ENCODE measurements around the gene WWOX.

WWOX gene

GRCh38 chr16:78783570-78784079 is 684.2 kb downstream of the WWOX start:
- Histone ChIP-seq H3K4me3 (no peak overlapping the region), H3K27ac (no peak overlapping the region), H3K27me3 (no peaks in the 10 kb centered on the region), H3K36me3 (no peaks in the 10 kb centered on the region), H3K4me1 (no peaks in the 10 kb centered on the region), H3K9me3 (no peaks in the 10 kb centered on the region)
- DNase-seq, result no peak
- intact Hi-C loops (cut with DNase I; ENCODE audit: low total_unique reads), result loop anchor here (5.0 kb wide), 1 partner anchor 896 kb away; no protein-coding TSS in a partner anchor
- TF ChIP-seq CTCF (IDR thresholded peaks at IDR 0.05), result no peak

DNA sequence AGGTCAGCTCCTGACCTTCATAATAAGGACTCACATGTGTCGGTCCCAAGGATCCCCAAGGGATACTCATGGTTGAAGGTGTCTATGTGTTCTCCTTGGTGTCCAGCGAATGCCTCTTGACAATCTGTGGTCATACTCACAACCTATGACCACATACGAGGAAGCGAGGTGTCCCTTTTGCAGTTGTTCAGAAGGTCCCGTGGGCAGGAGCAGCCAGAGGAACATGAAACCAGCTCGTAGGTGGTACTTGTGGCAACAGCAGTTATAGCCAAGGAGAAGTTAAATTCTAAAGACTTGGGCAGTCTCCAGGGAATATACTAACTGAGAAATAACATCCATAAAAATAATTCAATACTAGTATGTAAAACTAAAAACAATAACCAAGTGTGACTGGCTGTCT is 685.3 kb downstream of the WWOX start:
- H3K9me3 ChIP-seq, result no peaks in the 10 kb centered on the region
- no peaks in the 10 kb centered on the region for H3K4me1 ChIP-seq
- no peaks in the 10 kb centered on the region for H3K27me3 ChIP-seq
- no peak for TF ChIP-seq CTCF (IDR thresholded peaks at IDR 0.05)
- no peaks in the 10 kb centered on the region for H3K36me3 ChIP-seq
- no peak overlapping the region for H3K27ac ChIP-seq
- H3K4me3 ChIP-seq, result no peak overlapping the region
- no peak for DNase-seq
- intact Hi-C loops (cut with DNase I; ENCODE audit: low total_unique reads), result loop anchor here (5.0 kb wide), 1 partner anchor 897 kb away; no protein-coding TSS in a partner anchor

- Histone ChIP-seq H3K9me3 (no peaks in the 10 kb centered on the region), H3K36me3 (no peaks in the 10 kb centered on the region), H3K4me1 (no peaks in the 10 kb centered on the region), H3K27ac (no peak overlapping the region), H3K27me3 (no peaks in the 10 kb centered on the region), H3K4me3 (no peak overlapping the region)
- no peak for TF ChIP-seq CTCF (IDR thresholded peaks at IDR 0.05)
- no peak for DNase-seq
- intact Hi-C loops (cut with DNase I; ENCODE audit: low total_unique reads), result no loop called here
Observed at GRCh38 chr16:78785218-78785617, 685.8 kb downstream of the WWOX start.

DNA sequence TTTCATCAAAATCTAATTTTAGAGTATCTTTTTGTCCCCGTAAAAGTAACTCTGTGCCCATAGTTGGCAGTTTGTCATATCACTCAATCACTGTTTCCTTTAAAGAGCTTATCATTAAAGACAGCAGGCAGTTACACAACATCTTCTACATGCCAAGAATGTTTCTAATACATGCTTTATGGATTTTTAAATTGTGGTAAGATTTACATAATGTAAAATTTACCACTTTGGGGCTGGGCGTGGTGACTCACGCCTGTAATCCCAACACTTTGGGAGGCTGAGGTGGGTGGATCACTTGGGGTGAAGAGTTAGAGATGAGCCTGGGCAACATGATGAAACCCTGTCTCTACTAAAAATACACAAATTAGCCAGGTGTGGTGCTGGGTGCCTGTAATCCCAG is 687.2 kb downstream of the WWOX start:
- Histone ChIP-seq H3K4me1 (no peaks in the 10 kb centered on the region), H3K27me3 (no peaks in the 10 kb centered on the region), H3K4me3 (no peak overlapping the region), H3K36me3 (no peaks in the 10 kb centered on the region), H3K9me3 (no peaks in the 10 kb centered on the region), H3K27ac (no peak overlapping the region)
- intact Hi-C loops (cut with DNase I; ENCODE audit: low total_unique reads), result no loop called here
- no peak for TF ChIP-seq CTCF (IDR thresholded peaks at IDR 0.05)
- DNase-seq, result no peak

- no peak overlapping the region for H3K27ac ChIP-seq
- no peaks in the 10 kb centered on the region for H3K36me3 ChIP-seq
- no peaks in the 10 kb centered on the region for H3K27me3 ChIP-seq
- no peaks in the 10 kb centered on the region for H3K4me1 ChIP-seq
- no peak overlapping the region for H3K4me3 ChIP-seq
- no peak for DNase-seq
- TF ChIP-seq CTCF (IDR thresholded peaks at IDR 0.05), result no peak
- H3K9me3 ChIP-seq, result no peaks in the 10 kb centered on the region
- intact Hi-C loops (cut with DNase I; ENCODE audit: low total_unique reads), result no loop called here
Observed at GRCh38 chr16:78788276-78788675, 688.8 kb downstream of the WWOX start.

DNA sequence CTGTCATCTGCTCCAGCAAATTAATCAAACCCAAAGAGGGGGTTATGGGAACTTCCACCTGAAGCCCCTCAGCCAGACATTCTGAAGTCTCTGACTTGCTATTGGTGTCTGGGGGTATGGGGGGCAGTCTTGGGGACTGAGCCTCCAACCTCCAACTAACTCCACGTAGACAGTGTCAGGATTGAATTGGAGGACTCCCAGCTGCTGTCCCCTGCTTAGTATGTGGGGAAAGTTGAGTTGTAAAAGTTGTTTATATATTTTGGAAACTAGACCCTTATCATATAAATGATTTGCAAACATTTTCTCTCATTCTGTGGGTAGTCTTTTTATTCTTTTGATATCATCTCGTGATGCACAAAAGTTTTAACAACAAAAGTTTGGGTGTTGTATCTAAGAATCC is 689.2 kb downstream of the WWOX start:
- no peaks in the 10 kb centered on the region for H3K4me1 ChIP-seq
- no peak overlapping the region for H3K4me3 ChIP-seq
- H3K36me3 ChIP-seq, result no peaks in the 10 kb centered on the region
- H3K27me3 ChIP-seq, result no peaks in the 10 kb centered on the region
- H3K9me3 ChIP-seq, result no peaks in the 10 kb centered on the region
- no peak for DNase-seq
- no peak overlapping the region for H3K27ac ChIP-seq
- TF ChIP-seq CTCF (IDR thresholded peaks at IDR 0.05), result no peak
- intact Hi-C loops (cut with DNase I; ENCODE audit: low total_unique reads), result no loop called here

Data from tibial artery (tissue), 4 donors.